ENCODE measurements around the gene POLR3K.

DNA sequence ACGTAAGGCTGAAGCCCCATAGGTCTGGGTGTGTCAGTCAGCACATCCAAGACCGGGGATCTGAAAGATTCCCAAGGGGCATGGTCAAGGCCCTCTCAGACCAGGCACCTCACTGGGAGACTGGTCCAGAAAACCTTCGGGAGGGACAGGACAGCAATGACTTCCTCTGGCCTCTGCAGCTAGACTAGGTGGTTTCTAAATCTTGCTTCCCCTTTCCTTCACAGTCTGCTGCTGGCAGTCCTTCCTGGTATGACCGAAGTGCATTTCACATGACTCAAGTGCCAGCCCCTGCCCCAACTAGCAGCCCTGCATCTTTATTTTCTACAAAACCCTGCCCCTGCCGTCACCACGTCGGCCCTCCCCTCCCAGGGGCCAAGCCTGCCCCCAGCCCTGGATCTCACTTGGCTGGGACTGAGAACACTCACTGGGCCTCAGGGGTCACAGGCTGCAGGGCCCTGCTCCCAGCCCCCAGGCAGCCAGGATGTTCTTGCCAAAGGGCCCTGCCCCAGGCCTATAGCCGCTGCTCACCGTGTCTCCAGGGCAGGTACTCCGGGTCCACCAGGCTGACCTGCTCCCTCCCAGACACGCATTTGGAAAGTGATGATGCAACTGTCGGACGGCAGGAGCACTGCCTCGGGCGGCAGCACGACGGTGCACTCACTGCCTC lies 18.3 kb downstream of the POLR3K start:
- TF ChIP-seq CTCF (conservative IDR thresholded peaks at IDR 0.05) (no peak), ZFX (IDR thresholded peaks at IDR 0.05) (no peak)
